ENCODE data around the gene GMDS.
A peak's percentile ranks its signal among the peaks of the same experiment; 100 is the strongest.

GMDS gene

GRCh38 chr6:2221726-2222274 lies 23.6 kb downstream of the GMDS start:
- Histone ChIP-seq H3K4me1 (ENCODE audit: insufficient read depth, low read length) (no peaks in the 10 kb centered on the region), H3K27me3 (ENCODE audit: control insufficient read depth in 1 of 2, insufficient read depth in 2 of 2, low read length in 2 of 2) (no peaks in the 10 kb centered on the region), H3K27ac (ENCODE audit: low read depth, low read length) (no peak overlapping the region), H3K4me3 (ENCODE audit: low read depth in 1 of 2, low read length in 2 of 2) (peak overlapping the region in 1 of 2 donors; percentile 9), H3K9ac (ENCODE audit: low read length) (no peak overlapping the region), H3K9me3 (ENCODE audit: low read length) (no peaks in the 10 kb centered on the region), H3K36me3 (ENCODE audit: insufficient read depth, low read length) (no peaks in the 10 kb centered on the region)

GRCh38 chr6:2220154-2220553 lies 25.3 kb downstream of the GMDS start:
- no peak overlapping the region for H3K4me3 ChIP-seq (ENCODE audit: low read depth in 1 of 2, low read length in 2 of 2)
- H3K27me3 ChIP-seq (ENCODE audit: control insufficient read depth in 1 of 2, insufficient read depth in 2 of 2, low read length in 2 of 2): no peaks in the 10 kb centered on the region
- H3K4me1 ChIP-seq (ENCODE audit: insufficient read depth, low read length): no peaks in the 10 kb centered on the region
- no peaks in the 10 kb centered on the region for H3K9me3 ChIP-seq (ENCODE audit: low read length)
- H3K27ac ChIP-seq (ENCODE audit: low read depth, low read length): no peak overlapping the region
- H3K9ac ChIP-seq (ENCODE audit: low read length): no peak overlapping the region
- no peaks in the 10 kb centered on the region for H3K36me3 ChIP-seq (ENCODE audit: insufficient read depth, low read length)

GRCh38 chr6:2218866-2219265 lies 26.5 kb downstream of the GMDS start:
- H3K27me3 ChIP-seq (ENCODE audit: control insufficient read depth in 1 of 2, insufficient read depth in 2 of 2, low read length in 2 of 2): no peaks in the 10 kb centered on the region
- H3K4me3 ChIP-seq (ENCODE audit: low read depth in 1 of 2, low read length in 2 of 2): no peak overlapping the region
- no peaks in the 10 kb centered on the region for H3K9me3 ChIP-seq (ENCODE audit: low read length)
- H3K9ac ChIP-seq (ENCODE audit: low read length): no peak overlapping the region
- no peaks in the 10 kb centered on the region for H3K4me1 ChIP-seq (ENCODE audit: insufficient read depth, low read length)
- no peak overlapping the region for H3K27ac ChIP-seq (ENCODE audit: low read depth, low read length)
- H3K36me3 ChIP-seq (ENCODE audit: insufficient read depth, low read length): no peaks in the 10 kb centered on the region

- no peak overlapping the region for H3K9ac ChIP-seq (ENCODE audit: low read length)
- H3K9me3 ChIP-seq (ENCODE audit: low read length): no peaks in the 10 kb centered on the region
- H3K36me3 ChIP-seq (ENCODE audit: insufficient read depth, low read length): no peaks in the 10 kb centered on the region
- H3K4me3 ChIP-seq (ENCODE audit: low read depth in 1 of 2, low read length in 2 of 2): no peak overlapping the region
- no peaks in the 10 kb centered on the region for H3K4me1 ChIP-seq (ENCODE audit: insufficient read depth, low read length)
- H3K27ac ChIP-seq (ENCODE audit: low read depth, low read length): no peak overlapping the region
- H3K27me3 ChIP-seq (ENCODE audit: control insufficient read depth in 1 of 2, insufficient read depth in 2 of 2, low read length in 2 of 2): no peaks in the 10 kb centered on the region
These were observed 28.5 kb downstream of the GMDS start for GRCh38 chr6:2216794-2217383.

GRCh38 chr6:2215342-2215741 lies 30.1 kb downstream of the GMDS start:
- Histone ChIP-seq H3K4me3 (ENCODE audit: low read depth in 1 of 2, low read length in 2 of 2) (no peak overlapping the region), H3K9ac (ENCODE audit: low read length) (no peak overlapping the region), H3K4me1 (ENCODE audit: insufficient read depth, low read length) (no peaks in the 10 kb centered on the region), H3K36me3 (ENCODE audit: insufficient read depth, low read length) (no peaks in the 10 kb centered on the region), H3K27me3 (ENCODE audit: control insufficient read depth in 1 of 2, insufficient read depth in 2 of 2, low read length in 2 of 2) (no peaks in the 10 kb centered on the region), H3K27ac (ENCODE audit: low read depth, low read length) (no peak overlapping the region), H3K9me3 (ENCODE audit: low read length) (no peaks in the 10 kb centered on the region)

GRCh38 chr6:2213086-2213485 lies 32.3 kb downstream of the GMDS start:
- Histone ChIP-seq H3K9me3 (ENCODE audit: low read length) (no peaks in the 10 kb centered on the region), H3K9ac (ENCODE audit: low read length) (no peak overlapping the region), H3K4me1 (ENCODE audit: insufficient read depth, low read length) (no peaks in the 10 kb centered on the region), H3K27ac (ENCODE audit: low read depth, low read length) (no peak overlapping the region), H3K27me3 (ENCODE audit: control insufficient read depth in 1 of 2, insufficient read depth in 2 of 2, low read length in 2 of 2) (no peaks in the 10 kb centered on the region), H3K4me3 (ENCODE audit: low read depth in 1 of 2, low read length in 2 of 2) (no peak overlapping the region), H3K36me3 (ENCODE audit: insufficient read depth, low read length) (no peaks in the 10 kb centered on the region)

- Histone ChIP-seq H3K9me3 (ENCODE audit: low read length) (no peaks in the 10 kb centered on the region), H3K4me3 (ENCODE audit: low read depth in 1 of 2, low read length in 2 of 2) (no peak overlapping the region), H3K4me1 (ENCODE audit: insufficient read depth, low read length) (no peaks in the 10 kb centered on the region), H3K9ac (ENCODE audit: low read length) (no peak overlapping the region), H3K36me3 (ENCODE audit: insufficient read depth, low read length) (no peaks in the 10 kb centered on the region), H3K27ac (ENCODE audit: low read depth, low read length) (no peak overlapping the region), H3K27me3 (ENCODE audit: control insufficient read depth in 1 of 2, insufficient read depth in 2 of 2, low read length in 2 of 2) (no peaks in the 10 kb centered on the region)
These were observed 36.1 kb downstream of the GMDS start for GRCh38 chr6:2209226-2209809.

- Histone ChIP-seq H3K27me3 (ENCODE audit: control insufficient read depth in 1 of 2, insufficient read depth in 2 of 2, low read length in 2 of 2) (no peaks in the 10 kb centered on the region), H3K4me1 (ENCODE audit: insufficient read depth, low read length) (no peaks in the 10 kb centered on the region), H3K27ac (ENCODE audit: low read depth, low read length) (no peak overlapping the region), H3K4me3 (ENCODE audit: low read depth in 1 of 2, low read length in 2 of 2) (no peak overlapping the region), H3K36me3 (ENCODE audit: insufficient read depth, low read length) (no peaks in the 10 kb centered on the region), H3K9ac (ENCODE audit: low read length) (no peak overlapping the region), H3K9me3 (ENCODE audit: low read length) (no peaks in the 10 kb centered on the region)
These were observed 36.9 kb downstream of the GMDS start for GRCh38 chr6:2208468-2208867.

GRCh38 chr6:2205396-2205795 lies 40.0 kb downstream of the GMDS start:
- Histone ChIP-seq H3K36me3 (ENCODE audit: insufficient read depth, low read length) (no peaks in the 10 kb centered on the region), H3K27ac (ENCODE audit: low read depth, low read length) (no peak overlapping the region), H3K27me3 (ENCODE audit: control insufficient read depth in 1 of 2, insufficient read depth in 2 of 2, low read length in 2 of 2) (no peaks in the 10 kb centered on the region), H3K9me3 (ENCODE audit: low read length) (no peaks in the 10 kb centered on the region), H3K4me1 (ENCODE audit: insufficient read depth, low read length) (no peaks in the 10 kb centered on the region), H3K4me3 (ENCODE audit: low read depth in 1 of 2, low read length in 2 of 2) (no peak overlapping the region), H3K9ac (ENCODE audit: low read length) (no peak overlapping the region)

GRCh38 chr6:2204272-2204671 lies 41.1 kb downstream of the GMDS start:
- H3K27me3 ChIP-seq (ENCODE audit: control insufficient read depth in 1 of 2, insufficient read depth in 2 of 2, low read length in 2 of 2): no peaks in the 10 kb centered on the region
- no peaks in the 10 kb centered on the region for H3K4me1 ChIP-seq (ENCODE audit: insufficient read depth, low read length)
- no peaks in the 10 kb centered on the region for H3K36me3 ChIP-seq (ENCODE audit: insufficient read depth, low read length)
- H3K4me3 ChIP-seq (ENCODE audit: low read depth in 1 of 2, low read length in 2 of 2): no peak overlapping the region
- no peaks in the 10 kb centered on the region for H3K9me3 ChIP-seq (ENCODE audit: low read length)
- no peak overlapping the region for H3K9ac ChIP-seq (ENCODE audit: low read length)
- H3K27ac ChIP-seq (ENCODE audit: low read depth, low read length): no peak overlapping the region

- H3K27me3 ChIP-seq (ENCODE audit: control insufficient read depth in 1 of 2, insufficient read depth in 2 of 2, low read length in 2 of 2): no peaks in the 10 kb centered on the region
- H3K27ac ChIP-seq (ENCODE audit: low read depth, low read length): no peak overlapping the region
- H3K9me3 ChIP-seq (ENCODE audit: low read length): no peaks in the 10 kb centered on the region
- H3K4me1 ChIP-seq (ENCODE audit: insufficient read depth, low read length): no peaks in the 10 kb centered on the region
- no peaks in the 10 kb centered on the region for H3K36me3 ChIP-seq (ENCODE audit: insufficient read depth, low read length)
- H3K4me3 ChIP-seq (ENCODE audit: low read depth in 1 of 2, low read length in 2 of 2): no peak overlapping the region
- no peak overlapping the region for H3K9ac ChIP-seq (ENCODE audit: low read length)
These were observed 42.1 kb downstream of the GMDS start for GRCh38 chr6:2203264-2203663.

- H3K27ac ChIP-seq (ENCODE audit: low read depth, low read length): no peak overlapping the region
- H3K9ac ChIP-seq (ENCODE audit: low read length): no peak overlapping the region
- H3K4me3 ChIP-seq (ENCODE audit: low read depth in 1 of 2, low read length in 2 of 2): no peak overlapping the region
- no peaks in the 10 kb centered on the region for H3K9me3 ChIP-seq (ENCODE audit: low read length)
- H3K36me3 ChIP-seq (ENCODE audit: insufficient read depth, low read length): no peaks in the 10 kb centered on the region
- H3K4me1 ChIP-seq (ENCODE audit: insufficient read depth, low read length): no peaks in the 10 kb centered on the region
- H3K27me3 ChIP-seq (ENCODE audit: control insufficient read depth in 1 of 2, insufficient read depth in 2 of 2, low read length in 2 of 2): no peaks in the 10 kb centered on the region
These were observed 47.4 kb downstream of the GMDS start for GRCh38 chr6:2197984-2198383.

All from muscle layer of colon (tissue), 2 donors.